AG09319 (cell line): ENCODE results near the gene ARFGAP1.
A peak's percentile ranks its signal among the peaks of the same experiment; 100 is the strongest.

Experiments
- DNase-seq: peaks from one replicate; pipeline ENCODE4 v3.0.0-alpha.2; 2010; ENCODE audit warnings: low read depth; ENCODE audit errors: extremely low read depth
- TF ChIP-seq, protein P1 (sequence below): IDR thresholded peaks from 2 replicates; pipeline ENCODE4 v1.5.1; 2011; ENCODE audit warnings: low read depth, mild to moderate bottlenecking, inconsistent platforms, low read length, moderate library complexity

Gene ARFGAP1

DNA sequence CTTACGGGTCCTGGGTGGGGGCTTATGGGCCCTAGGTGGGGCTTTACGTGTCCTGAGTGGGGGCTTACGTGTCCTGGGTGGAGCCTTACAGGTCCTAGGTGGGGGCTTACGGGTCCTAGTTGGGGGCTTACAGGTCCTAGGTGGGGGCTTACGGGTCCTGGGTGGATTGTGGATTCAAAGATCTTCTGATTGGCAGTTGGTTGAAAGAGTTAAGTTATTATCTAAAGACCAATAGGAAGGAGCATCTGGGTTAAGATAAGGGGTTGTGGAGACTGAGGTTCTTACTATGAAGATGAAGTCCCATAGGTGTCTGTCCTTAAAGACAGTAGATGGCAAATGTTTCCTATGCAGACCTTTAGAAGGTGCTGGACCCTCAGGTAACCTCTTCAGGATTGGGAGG lies 45.4 kb upstream of the ARFGAP1 start:
- DNase-seq: no peak
- TF ChIP-seq, protein P1, sequence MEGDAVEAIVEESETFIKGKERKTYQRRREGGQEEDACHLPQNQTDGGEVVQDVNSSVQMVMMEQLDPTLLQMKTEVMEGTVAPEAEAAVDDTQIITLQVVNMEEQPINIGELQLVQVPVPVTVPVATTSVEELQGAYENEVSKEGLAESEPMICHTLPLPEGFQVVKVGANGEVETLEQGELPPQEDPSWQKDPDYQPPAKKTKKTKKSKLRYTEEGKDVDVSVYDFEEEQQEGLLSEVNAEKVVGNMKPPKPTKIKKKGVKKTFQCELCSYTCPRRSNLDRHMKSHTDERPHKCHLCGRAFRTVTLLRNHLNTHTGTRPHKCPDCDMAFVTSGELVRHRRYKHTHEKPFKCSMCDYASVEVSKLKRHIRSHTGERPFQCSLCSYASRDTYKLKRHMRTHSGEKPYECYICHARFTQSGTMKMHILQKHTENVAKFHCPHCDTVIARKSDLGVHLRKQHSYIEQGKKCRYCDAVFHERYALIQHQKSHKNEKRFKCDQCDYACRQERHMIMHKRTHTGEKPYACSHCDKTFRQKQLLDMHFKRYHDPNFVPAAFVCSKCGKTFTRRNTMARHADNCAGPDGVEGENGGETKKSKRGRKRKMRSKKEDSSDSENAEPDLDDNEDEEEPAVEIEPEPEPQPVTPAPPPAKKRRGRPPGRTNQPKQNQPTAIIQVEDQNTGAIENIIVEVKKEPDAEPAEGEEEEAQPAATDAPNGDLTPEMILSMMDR: no peak

DNA sequence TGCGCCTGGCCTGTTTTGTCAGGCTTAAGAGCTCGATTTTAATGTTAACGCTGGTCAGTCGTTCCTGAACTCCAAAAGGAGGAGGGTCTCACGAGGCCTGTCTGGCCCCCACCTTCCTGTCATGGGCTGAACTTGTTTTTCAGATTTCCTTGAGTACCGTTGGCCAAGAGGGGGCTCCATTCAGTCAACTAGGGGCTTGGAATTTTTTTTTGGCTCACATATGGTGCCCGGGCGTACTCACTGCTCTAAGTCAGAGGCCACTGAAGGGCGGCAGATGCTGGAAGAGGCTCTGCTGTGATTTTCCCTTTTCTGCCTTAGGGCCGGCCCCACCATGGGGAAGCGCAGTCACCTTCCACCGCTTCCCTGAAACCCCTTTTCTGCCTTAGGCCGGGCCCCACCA lies 43.8 kb upstream of the ARFGAP1 start:
- no peak for DNase-seq
- TF ChIP-seq, protein P1: no peak

DNA sequence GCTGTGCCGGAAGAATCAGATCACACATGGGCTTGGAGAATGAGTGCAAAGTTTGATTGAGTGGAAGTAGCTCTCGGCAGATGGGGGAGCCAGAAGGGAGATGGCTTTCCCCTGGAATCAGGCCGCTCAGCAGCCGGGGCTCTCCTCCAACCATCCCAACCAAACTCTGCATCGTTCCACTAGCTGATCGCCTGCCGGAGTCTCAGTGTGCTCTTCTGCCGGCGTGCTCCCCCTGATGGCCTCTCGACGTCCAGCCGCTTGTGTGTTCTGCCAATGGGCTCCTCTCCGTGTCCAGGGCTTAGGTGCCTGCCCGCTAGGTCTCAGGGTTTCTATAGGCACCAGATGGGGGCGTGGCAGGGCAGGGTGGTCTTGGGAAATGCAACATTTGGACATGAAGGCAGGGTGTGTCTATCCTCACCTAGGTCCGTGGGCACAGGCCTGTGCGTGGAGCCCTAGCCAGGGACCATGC lies 41.8 kb upstream of the ARFGAP1 start:
- TF ChIP-seq, protein P1: peak; percentile 85
- DNase-seq: peak; percentile 19

DNA sequence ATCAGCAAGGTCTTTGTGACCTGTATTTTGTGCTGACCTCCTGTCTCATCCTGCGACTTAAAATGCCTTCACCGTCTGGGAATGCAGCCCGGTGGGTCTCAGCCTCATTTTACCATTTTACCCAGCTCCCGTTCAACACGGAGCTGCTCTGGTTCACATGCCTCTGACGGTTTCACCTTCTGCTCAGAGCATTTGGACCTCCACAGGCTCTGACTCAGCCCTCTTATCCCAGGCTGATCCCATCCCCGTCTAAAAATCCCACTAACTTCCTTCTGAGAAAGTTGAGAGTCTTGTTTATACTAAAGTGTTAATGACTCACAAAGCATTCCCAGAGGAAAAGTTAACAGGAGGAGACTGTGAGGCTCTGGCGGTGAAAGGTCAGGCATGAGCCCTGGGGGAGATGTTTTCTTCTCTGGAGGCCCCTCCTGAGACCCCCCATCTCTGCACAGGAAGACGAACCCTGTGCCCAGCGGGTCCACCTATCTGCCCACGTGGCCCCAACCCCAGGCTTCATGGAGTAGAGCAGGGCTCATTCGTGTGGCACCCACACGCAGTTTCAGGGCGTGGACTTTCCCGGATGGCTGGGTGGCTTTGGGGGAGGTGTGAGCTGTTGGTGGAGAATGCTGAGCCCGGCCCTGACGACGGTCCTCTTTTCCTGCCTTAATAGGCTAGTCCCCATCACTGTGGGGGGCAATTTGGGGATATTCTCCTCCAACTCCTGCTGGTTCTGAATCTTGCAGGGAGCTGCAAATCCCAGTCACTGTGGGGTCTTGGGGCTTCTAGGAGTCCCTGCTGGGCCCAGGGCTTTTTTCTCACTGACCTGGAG lies 40.2 kb upstream of the ARFGAP1 start:
- TF ChIP-seq, protein P1: no peak
- DNase-seq: peak; percentile 46

DNA sequence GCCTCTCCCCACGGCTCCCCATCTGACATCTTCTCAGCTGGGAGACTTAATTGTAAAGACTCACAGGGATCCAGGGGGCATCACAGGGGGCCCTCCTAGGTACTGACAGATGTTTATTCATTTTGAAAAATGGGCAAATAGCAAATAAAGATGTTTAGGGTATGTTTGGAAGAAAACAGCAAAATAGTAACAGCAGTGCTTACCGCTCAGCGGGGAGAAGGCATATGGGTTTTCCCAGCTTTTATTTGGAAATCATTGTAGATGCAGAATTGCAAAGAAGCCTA lies 39.6 kb upstream of the ARFGAP1 start:
- TF ChIP-seq, protein P1: no peak
- no peak for DNase-seq

DNA sequence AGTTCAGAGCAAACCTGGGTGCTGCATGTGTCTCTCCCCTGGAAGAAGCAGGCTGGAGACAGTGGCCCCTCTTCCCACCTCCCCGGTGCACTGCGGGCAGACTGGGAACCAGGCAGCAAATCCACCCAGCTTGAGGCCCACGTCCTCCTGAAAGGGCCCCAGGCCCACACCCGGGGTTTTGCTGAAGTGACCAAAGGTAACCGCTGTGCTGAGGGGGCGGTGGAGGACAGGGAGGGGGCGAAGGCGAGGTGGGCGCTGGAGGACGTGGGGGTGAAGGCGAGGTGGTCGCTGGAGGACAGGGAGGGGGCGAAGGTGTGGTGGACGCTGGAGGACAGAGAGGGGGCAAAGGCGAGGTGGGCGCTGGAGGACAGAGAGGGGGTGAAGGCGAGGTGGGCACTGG lies 38.7 kb upstream of the ARFGAP1 start:
- no peak for DNase-seq
- TF ChIP-seq, protein P1: no peak

DNA sequence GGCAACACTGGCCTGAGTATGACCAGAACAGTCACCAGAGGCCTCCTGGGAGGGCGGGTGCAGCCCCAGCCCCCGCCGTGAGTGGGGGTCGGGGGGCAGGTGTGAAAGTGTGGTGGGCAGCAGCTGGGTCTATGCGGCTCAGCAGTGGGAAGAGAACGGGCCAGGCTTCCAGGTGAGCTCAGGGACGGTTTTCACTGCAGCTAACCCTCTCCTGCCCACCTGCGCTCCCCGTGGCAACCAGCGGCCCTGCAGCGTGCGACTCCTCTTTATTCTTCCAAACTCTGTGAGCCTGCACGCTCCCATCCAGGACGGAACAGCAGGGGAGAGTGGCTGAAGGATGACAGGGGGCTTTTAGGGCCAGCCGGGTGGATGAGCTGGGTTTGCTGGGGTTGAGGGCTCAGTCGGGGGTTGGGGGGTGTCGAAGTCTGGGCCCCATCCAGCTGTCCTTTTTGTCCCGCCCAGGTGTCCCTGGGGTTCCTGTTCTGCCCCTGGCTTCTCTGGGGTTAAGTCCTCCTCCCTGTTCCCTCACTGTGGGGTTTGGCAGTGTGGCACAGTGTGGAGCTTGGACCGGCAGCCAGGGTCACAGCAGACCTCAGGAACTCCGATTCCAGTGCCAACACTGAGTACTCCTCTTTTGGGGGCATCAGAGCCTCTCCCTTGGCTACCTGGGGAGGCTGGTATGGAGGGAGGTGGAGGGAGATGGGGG lies 37.8 kb upstream of the ARFGAP1 start:
- DNase-seq: no peak
- TF ChIP-seq, protein P1: peak; percentile 26
